WTC11 (cell line): ENCODE measurements around the gene RS1. TPM values are rescaled to one million over a fixed set of nuclear protein-coding genes. Genes with fewer than 3 reads are reported as not detected.

Source experiments
- ATAC-seq: fragments of 200-7000 bp; cut with Tn5 transposase; 2 replicates; pipeline ENCODE4 v1.10.0; 2021; ENCODE audit warnings: mild to moderate bottlenecking, moderate library complexity
- CTCF ChIA-PET: fragments of 300-600 bp; sonication (Branson Sonifier 250); formaldehyde crosslinking; loops from one replicate; lab custom pipeline; 2021; ENCODE audit warnings: antibody characterized with exemption; lab: Charles Lee
- POLR2A ChIA-PET: fragments of 350-600 bp; sonication (Branson Sonifier 250); formaldehyde crosslinking; loops from one replicate; lab custom pipeline; 2021; ENCODE audit warnings: antibody characterized with exemption; lab: Charles Lee
- DNase-seq: peaks from one replicate; pipeline ENCODE4 v3.0.0; 2021; ENCODE audit warnings: low spot score
- H3K27ac Mint-ChIP-seq: 2 replicates; pipeline ENCODE4 v1.8.0; 2021; ENCODE audit warnings: mixed read lengths
- H3K27me3 Mint-ChIP-seq: 2 replicates; pipeline ENCODE4 v1.8.0; 2021; ENCODE audit warnings: low read depth, mild to moderate bottlenecking, moderate library complexity, mixed read lengths
- H3K36me3 Mint-ChIP-seq: 2 replicates; pipeline ENCODE4 v1.8.0; 2021; ENCODE audit warnings: mixed read lengths
- H3K4me1 Mint-ChIP-seq: 2 replicates; pipeline ENCODE4 v1.8.0; 2022; ENCODE audit warnings: mixed read lengths
- H3K4me3 Mint-ChIP-seq: 2 replicates; pipeline ENCODE4 v1.8.0; 2021; ENCODE audit warnings: mild to moderate bottlenecking, moderate library complexity, mixed read lengths
- H3K9me3 Mint-ChIP-seq: 2 replicates; pipeline ENCODE4 v1.8.0; 2021; ENCODE audit warnings: mixed read lengths
- SMAD3 ChIP-seq: sonication (generic); formaldehyde crosslinking; IDR thresholded peaks from 2 replicates; pipeline ENCODE4 v1.8.0; 2022; ENCODE audit warnings: missing genetic modification reagents, mild to moderate bottlenecking, borderline replicate concordance
- ZNF263 ChIP-seq: sonication (generic); formaldehyde crosslinking; IDR thresholded peaks from 2 replicates; pipeline ENCODE4 v1.8.1; 2022; ENCODE audit warnings: low read depth, mild to moderate bottlenecking, moderate library complexity, missing genetic modification reagents
- total RNA-seq: library from RNA; stranded (reverse); gene quantifications from 3 replicates; pipeline ENCODE4 v1.2.3, GENCODE V29; 2021
- TF ChIP-seq, protein P1 (sequence below): sonication (generic); formaldehyde crosslinking; IDR thresholded peaks from 2 replicates; pipeline ENCODE4 v1.8.1; 2023; ENCODE audit warnings: mild to moderate bottlenecking, missing genetic modification reagents, borderline replicate concordance
- TF ChIP-seq, protein P2 (sequence below): sonication (generic); formaldehyde crosslinking; IDR thresholded peaks from 2 replicates; pipeline ENCODE4 v1.8.1; 2022; ENCODE audit warnings: missing genetic modification reagents, borderline replicate concordance
- TF ChIP-seq, protein P3 (sequence below): sonication (generic); formaldehyde crosslinking; IDR thresholded peaks from 2 replicates; pipeline ENCODE4 v1.8.1; 2022; ENCODE audit warnings: mild to moderate bottlenecking, missing genetic modification reagents, moderate library complexity, borderline replicate concordance
- TF ChIP-seq, protein P4 (sequence below): sonication (generic); formaldehyde crosslinking; IDR thresholded peaks from 2 replicates; pipeline ENCODE4 v1.8.0; 2023; ENCODE audit warnings: missing genetic modification reagents, mild to moderate bottlenecking, borderline replicate concordance
- TF ChIP-seq, protein P5 (sequence below): sonication (generic); formaldehyde crosslinking; IDR thresholded peaks from 2 replicates; pipeline ENCODE4 v1.8.0; 2022; ENCODE audit warnings: mild to moderate bottlenecking, missing genetic modification reagents
- TF ChIP-seq, protein P6 (sequence below): fragments of 250-450 bp; sonication (Bioruptor Pico); IDR thresholded peaks from 2 replicates; pipeline ENCODE4 v1.9.0; 2021; ENCODE audit warnings: mild to moderate bottlenecking

The RS1 gene
- total RNA-seq, 1 experiment from 2014 or later = not detected

DNA sequence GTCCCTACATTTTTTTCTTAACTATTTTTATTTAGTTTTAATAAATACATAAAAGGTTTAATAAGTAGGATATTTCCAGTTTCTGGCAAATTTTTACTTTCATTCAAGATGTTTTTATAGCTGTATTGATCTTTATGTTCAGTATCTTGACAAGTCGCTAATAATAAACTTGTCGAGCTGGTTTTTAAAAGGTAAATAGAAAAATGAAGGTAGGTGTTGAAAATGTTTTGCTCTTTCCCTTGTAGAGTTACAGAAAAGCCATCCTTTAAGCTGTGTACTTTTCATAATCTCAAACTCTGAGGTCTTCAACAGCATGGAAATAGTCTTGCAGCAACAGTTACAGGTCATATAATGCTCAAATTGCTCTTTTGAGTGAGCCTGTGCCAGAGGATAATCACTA lies 52.6 kb downstream of the RS1 start (continued):
- TF ChIP-seq, protein P1, sequence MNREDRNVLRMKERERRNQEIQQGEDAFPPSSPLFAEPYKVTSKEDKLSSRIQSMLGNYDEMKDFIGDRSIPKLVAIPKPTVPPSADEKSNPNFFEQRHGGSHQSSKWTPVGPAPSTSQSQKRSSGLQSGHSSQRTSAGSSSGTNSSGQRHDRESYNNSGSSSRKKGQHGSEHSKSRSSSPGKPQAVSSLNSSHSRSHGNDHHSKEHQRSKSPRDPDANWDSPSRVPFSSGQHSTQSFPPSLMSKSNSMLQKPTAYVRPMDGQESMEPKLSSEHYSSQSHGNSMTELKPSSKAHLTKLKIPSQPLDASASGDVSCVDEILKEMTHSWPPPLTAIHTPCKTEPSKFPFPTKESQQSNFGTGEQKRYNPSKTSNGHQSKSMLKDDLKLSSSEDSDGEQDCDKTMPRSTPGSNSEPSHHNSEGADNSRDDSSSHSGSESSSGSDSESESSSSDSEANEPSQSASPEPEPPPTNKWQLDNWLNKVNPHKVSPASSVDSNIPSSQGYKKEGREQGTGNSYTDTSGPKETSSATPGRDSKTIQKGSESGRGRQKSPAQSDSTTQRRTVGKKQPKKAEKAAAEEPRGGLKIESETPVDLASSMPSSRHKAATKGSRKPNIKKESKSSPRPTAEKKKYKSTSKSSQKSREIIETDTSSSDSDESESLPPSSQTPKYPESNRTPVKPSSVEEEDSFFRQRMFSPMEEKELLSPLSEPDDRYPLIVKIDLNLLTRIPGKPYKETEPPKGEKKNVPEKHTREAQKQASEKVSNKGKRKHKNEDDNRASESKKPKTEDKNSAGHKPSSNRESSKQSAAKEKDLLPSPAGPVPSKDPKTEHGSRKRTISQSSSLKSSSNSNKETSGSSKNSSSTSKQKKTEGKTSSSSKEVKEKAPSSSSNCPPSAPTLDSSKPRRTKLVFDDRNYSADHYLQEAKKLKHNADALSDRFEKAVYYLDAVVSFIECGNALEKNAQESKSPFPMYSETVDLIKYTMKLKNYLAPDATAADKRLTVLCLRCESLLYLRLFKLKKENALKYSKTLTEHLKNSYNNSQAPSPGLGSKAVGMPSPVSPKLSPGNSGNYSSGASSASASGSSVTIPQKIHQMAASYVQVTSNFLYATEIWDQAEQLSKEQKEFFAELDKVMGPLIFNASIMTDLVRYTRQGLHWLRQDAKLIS (CRISPR knock-in tag) = no peak
- TF ChIP-seq, protein P2, sequence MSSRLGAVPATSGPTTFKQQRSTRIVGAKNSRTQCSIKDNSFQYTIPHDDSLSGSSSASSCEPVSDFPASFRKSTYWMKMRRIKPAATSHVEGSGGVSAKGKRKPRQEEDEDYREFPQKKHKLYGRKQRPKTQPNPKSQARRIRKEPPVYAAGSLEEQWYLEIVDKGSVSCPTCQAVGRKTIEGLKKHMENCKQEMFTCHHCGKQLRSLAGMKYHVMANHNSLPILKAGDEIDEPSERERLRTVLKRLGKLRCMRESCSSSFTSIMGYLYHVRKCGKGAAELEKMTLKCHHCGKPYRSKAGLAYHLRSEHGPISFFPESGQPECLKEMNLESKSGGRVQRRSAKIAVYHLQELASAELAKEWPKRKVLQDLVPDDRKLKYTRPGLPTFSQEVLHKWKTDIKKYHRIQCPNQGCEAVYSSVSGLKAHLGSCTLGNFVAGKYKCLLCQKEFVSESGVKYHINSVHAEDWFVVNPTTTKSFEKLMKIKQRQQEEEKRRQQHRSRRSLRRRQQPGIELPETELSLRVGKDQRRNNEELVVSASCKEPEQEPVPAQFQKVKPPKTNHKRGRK (CRISPR knock-in tag) = no peak
- TF ChIP-seq ZNF263 = no peak
- TF ChIP-seq SMAD3 (CRISPR knock-in tag) = no peak
- TF ChIP-seq, protein P3, sequence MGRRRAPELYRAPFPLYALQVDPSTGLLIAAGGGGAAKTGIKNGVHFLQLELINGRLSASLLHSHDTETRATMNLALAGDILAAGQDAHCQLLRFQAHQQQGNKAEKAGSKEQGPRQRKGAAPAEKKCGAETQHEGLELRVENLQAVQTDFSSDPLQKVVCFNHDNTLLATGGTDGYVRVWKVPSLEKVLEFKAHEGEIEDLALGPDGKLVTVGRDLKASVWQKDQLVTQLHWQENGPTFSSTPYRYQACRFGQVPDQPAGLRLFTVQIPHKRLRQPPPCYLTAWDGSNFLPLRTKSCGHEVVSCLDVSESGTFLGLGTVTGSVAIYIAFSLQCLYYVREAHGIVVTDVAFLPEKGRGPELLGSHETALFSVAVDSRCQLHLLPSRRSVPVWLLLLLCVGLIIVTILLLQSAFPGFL (CRISPR knock-in tag) = no peak
- TF ChIP-seq, protein P4, sequence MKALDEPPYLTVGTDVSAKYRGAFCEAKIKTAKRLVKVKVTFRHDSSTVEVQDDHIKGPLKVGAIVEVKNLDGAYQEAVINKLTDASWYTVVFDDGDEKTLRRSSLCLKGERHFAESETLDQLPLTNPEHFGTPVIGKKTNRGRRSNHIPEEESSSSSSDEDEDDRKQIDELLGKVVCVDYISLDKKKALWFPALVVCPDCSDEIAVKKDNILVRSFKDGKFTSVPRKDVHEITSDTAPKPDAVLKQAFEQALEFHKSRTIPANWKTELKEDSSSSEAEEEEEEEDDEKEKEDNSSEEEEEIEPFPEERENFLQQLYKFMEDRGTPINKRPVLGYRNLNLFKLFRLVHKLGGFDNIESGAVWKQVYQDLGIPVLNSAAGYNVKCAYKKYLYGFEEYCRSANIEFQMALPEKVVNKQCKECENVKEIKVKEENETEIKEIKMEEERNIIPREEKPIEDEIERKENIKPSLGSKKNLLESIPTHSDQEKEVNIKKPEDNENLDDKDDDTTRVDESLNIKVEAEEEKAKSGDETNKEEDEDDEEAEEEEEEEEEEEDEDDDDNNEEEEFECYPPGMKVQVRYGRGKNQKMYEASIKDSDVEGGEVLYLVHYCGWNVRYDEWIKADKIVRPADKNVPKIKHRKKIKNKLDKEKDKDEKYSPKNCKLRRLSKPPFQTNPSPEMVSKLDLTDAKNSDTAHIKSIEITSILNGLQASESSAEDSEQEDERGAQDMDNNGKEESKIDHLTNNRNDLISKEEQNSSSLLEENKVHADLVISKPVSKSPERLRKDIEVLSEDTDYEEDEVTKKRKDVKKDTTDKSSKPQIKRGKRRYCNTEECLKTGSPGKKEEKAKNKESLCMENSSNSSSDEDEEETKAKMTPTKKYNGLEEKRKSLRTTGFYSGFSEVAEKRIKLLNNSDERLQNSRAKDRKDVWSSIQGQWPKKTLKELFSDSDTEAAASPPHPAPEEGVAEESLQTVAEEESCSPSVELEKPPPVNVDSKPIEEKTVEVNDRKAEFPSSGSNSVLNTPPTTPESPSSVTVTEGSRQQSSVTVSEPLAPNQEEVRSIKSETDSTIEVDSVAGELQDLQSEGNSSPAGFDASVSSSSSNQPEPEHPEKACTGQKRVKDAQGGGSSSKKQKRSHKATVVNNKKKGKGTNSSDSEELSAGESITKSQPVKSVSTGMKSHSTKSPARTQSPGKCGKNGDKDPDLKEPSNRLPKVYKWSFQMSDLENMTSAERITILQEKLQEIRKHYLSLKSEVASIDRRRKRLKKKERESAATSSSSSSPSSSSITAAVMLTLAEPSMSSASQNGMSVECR = no peak
- TF ChIP-seq, protein P5, sequence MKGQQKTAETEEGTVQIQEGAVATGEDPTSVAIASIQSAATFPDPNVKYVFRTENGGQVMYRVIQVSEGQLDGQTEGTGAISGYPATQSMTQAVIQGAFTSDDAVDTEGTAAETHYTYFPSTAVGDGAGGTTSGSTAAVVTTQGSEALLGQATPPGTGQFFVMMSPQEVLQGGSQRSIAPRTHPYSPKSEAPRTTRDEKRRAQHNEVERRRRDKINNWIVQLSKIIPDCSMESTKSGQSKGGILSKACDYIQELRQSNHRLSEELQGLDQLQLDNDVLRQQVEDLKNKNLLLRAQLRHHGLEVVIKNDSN (CRISPR knock-in tag) = no peak
- TF ChIP-seq, protein P6, sequence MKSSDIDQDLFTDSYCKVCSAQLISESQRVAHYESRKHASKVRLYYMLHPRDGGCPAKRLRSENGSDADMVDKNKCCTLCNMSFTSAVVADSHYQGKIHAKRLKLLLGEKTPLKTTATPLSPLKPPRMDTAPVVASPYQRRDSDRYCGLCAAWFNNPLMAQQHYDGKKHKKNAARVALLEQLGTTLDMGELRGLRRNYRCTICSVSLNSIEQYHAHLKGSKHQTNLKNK = no peak

DNA sequence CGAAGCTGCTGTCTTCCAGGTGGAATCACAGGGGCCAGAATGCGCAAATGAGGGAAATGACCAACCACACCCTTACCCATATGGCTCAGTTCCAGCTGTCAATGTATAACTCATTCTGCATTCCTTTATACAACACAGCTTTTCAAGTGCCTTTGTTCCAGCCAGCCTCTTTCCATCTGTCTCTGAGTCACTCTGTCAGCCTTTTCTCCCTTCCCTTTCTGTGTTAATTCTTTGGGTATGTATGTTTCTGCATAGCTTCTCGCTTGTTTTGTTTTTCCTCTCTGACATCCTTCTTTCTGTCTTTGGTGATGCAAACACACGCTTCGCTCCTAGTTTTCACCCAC lies 54.5 kb downstream of the RS1 start:
- no peaks in the 10 kb centered on the region for H3K9me3 Mint-ChIP-seq
- DNase-seq = no peak
- no peak overlapping the region for H3K4me3 Mint-ChIP-seq
- peaks cover 5% of the 10 kb centered on the region; the same call in 1 of the 2 replicates for H3K4me1 Mint-ChIP-seq
- POLR2A ChIA-PET = no interaction called here
- H3K36me3 Mint-ChIP-seq = no peaks in the 10 kb centered on the region
- ATAC-seq = no peak
- CTCF ChIA-PET = no interaction called here
- 0 out of 2 replicates have a peak overlapping the region, but pooled peaks have one; percentile 12 for H3K27ac Mint-ChIP-seq
- TF ChIP-seq, protein P6 = no peak
- H3K27me3 Mint-ChIP-seq = no peaks in the 10 kb centered on the region
